DMS53 (cell line): Measurements from ENCODE around the gene SEC61A2.
A peak's percentile ranks its signal among the peaks of the same experiment; 100 is the strongest.

Experiments used
- DNase-seq: peaks from one replicate; lab custom pipeline; 2025; lab: John Stamatoyannopoulos, UW

SEC61A2 gene

GRCh38 chr10:12196531-12197211 lies 67.2 kb downstream of the SEC61A2 start:
- no peak for DNase-seq

- DNase-seq = no peak
Measured at GRCh38 chr10:12198156-12198555, 68.7 kb downstream of the SEC61A2 start.

- no peak for DNase-seq
Measured at GRCh38 chr10:12200850-12201249, 71.4 kb downstream of the SEC61A2 start.

DNA sequence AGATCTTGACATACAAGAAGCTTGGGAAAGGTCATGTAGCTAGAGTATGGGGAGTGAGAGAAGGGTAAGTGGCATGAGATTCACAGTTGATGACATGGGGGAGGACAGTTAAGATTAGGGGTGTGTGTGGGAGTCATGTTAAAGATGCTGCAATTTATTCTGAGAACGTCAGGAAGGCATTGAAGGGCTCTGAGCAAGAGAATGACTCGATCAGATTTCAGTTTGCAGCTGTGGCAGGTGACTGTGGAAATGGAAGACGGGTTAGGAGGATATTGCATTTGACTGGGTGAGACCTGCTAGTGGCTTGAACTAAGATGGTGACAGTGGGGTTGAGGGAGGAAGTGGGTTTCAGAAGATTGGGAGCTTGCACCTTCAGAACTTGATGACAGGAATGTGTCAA lies 72.1 kb downstream of the SEC61A2 start:
- no peak for DNase-seq

GRCh38 chr10:12202226-12202625 lies 72.7 kb downstream of the SEC61A2 start:
- DNase-seq = no peak

DNA sequence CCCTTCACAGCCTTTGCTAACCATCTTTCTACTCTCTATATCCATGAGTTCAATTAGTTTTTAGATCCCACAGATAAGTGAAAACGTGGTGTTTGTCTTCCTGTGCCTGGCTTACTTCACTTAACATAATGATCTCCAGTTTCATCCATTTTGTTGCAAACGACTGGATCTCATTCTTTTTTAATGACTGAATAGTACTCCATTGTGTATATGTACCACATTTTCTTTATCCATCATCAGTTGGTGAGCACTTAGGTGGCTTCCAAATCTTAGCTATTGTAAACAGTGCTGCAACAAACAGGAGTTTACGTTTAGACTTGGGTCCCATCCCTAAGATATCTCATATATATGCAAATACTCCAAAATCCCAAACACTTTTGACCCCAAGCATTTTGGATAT lies 75.6 kb downstream of the SEC61A2 start:
- no peak for DNase-seq

DNA sequence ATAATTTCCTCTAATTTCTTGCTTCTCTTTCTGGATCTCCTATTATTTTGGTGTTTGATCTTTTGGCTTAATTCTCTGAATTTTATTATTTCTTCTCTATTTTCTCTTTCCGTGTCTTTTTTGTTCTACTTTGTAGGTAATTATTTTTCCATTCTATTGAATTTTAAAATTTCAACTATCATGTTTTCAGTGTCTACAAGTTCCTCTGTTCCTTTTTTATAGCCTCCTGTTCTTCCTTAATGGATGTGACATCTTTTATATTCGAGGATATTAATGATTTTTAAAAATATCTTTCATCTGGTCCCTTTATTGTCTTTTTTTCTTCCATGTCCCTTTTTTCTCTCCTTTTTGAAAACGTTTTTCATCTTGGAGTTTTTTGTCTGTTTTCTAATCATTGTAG lies 77.6 kb downstream of the SEC61A2 start:
- DNase-seq = no peak

DNA sequence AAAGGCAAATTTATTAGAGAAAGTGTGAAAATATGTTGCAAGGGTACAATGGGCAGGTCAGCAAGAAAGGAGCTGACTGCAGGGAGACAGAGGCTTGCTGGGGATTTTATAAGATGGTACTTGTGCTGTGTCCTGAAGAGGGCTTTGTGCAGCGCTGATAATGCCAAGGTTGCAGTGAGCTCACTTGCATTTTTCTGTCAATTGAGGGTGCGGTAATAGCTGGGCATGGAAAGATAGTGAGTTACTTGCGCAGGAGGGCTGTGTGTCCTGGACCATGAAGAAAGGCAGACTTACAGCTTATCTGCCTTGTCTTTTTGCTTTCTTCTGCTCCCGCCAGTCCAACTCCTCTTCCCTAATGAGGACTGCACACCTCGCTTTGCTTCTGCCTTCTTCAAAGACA lies 79.0 kb downstream of the SEC61A2 start:
- DNase-seq = no peak

DNA sequence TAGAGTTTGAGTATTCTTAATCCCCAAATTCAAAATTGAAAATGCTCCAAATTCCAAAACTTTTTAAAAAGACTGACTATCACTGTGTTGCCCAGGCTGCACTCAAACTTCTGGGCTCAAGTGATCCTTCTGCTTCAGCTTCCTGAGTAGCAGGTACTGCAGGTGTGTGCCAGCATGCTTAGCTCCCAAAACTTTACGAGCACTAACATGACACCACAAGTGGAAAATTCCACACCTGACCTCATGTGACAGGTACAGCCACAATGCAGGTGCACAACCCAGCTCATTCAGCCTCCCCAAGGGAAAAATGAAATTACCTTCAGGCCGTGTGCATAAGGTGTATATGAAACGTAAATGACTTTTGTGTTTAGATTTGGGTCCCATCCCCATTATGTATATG lies 83.0 kb downstream of the SEC61A2 start:
- DNase-seq = no peak

DNA sequence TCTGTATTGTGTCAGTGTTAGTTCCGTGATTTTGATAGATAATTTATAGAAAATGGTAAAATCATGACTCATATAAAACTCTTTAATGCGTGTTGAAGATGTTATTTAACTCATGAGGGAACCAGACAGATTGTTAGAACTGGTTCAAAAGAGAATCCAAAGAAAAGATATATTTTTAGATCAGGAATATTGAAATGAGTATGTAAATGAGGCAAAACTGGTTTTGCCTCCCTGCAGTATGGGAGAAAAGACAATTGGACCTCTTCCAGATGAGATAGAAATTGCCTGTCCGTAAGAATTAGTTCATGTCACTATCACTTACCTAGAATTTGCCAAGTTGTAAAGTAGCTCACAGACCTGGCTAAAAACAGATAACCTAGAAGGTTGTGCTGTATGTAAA lies 84.1 kb downstream of the SEC61A2 start:
- DNase-seq = no peak

GRCh38 chr10:12214093-12214492 lies 84.6 kb downstream of the SEC61A2 start:
- DNase-seq = no peak

DNA sequence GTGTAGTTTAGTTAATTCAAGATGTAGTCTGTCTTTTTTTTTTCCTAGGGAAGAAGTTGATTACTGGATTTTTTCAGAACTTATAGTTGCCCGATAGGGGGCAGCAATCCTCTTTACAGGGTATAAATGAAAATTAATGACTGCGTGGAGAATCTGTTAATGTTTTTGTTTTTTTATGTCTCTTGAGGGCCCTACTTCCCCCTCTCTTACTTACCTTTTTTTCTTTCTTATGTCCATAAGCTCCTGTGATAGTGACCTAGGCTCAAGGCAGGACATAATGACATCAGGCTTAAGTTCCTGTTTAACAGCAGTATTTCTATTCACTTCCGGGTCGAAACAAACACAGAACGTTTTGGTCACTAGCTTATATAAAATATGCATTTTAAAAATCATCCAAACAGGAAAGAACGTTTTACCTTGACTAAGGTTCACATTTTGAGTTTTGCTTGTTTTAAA lies 85.3 kb downstream of the SEC61A2 start:
- peak; percentile 86 for DNase-seq
